HG02798 (cell line): ENCODE measurements around the gene PLEKHJ1.

Experiments
- ATAC-seq: cut with Tn5 transposase; IDR thresholded peaks from one replicate; pipeline ENCODE4 v1.9.1; 2021; ENCODE audit warnings: mild to moderate bottlenecking; ENCODE audit not compliant: unreplicated experiment, poor library complexity

PLEKHJ1 gene

GRCh38 chr19:2226051-2226839 is 9.9 kb downstream of the PLEKHJ1 start:
- ATAC-seq: no peak

DNA sequence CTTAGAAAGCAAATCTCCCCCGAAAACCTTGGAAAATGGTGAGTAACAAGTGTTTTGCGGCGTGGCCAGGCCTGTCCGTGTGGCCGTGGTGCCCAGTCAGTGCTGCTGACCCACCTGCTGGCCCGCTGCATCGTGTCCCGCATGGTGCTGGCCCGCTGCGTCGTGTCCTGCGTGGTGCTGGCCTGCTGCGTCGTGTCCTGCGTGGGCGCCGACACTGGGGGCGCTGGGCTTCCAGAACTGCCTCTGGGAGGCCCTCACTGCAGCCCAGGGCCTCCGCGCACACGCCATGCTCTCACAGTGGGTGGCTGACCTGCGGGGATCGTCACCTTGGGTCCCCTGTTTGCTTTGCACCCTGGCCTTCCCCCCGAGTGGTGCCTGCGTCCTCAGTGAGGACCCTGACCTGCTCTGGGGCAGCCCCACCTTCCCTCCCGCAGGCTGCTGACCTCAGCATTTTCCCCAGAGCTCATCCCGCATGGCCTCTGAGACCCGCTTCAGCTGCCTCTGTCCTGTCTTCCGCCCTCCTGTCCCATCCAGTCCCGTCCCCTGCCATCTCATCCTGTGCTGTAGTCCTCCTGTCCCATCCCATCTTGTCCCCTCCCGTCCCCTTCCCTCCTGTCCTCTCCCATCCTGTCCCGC is 10.6 kb downstream of the PLEKHJ1 start:
- no peak for ATAC-seq

DNA sequence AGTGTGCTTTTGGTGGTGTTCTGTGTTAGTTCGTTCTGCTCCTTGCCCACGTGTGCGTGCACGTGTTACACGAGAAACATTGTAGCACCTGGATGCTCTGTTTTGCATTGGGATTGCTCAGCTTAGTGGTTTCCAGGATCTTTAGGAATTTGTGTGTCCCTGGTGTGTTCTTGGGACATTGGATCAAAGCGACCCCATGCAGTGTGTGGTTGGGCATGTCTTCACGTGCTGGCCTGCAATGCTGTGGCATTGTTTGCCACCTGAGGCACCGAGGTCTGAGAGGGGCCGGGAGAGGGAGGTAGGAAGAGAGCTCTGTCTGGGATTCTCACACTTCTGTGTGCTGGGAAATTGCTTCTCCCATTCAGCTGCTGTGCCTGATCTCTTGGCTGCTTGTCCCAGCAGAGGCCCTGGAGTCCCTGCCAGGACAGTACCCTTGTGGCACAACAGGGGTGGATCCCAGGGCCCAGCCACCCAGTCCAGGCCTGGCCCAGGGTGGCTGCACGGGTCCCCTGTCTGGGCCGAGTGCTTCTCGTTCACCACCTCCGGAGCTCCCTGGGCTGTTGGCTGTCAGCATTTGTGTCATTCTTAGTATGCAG is 11.3 kb downstream of the PLEKHJ1 start:
- ATAC-seq: no peak

DNA sequence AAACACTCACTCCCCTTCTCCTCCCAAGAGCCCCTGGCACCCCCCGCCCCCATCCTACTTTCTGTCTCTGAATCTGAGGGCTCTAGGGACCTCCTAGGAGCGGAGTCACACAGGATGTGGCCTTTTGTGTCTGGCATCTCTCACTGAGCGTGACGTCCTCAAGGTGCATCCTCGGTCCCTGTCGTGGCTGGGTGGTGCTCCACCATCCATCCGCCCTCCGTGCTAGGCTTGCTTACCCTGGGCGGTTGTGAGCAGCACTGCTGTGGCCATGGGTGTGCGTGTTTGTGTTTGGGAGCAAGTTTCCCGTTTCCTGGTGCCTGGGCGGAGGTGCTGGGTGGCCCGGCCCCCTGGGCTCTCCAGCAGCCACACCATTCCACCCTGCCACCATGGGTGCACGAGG is 12.2 kb downstream of the PLEKHJ1 start:
- ATAC-seq: peak; percentile 36

DNA sequence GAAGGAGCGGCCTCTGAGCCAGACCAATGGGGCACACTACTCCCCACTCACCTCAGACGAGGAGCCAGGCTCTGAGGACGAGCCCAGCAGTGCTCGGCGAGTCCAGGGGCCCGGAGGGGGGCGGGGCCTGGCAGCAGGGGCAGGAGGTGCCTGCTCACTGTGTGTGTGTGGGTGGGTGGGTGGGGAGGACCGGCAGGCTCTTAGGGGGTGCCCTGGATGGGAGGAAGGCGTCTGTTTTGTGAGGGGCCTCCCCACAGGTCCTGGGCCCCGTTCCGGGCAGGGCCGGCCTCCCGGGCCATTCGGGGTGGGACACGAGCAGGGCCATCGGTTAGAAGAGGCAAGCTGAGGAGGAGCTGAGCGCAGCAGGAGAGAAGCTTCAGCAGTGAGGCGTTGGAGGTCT is 12.7 kb downstream of the PLEKHJ1 start:
- ATAC-seq: no peak

DNA sequence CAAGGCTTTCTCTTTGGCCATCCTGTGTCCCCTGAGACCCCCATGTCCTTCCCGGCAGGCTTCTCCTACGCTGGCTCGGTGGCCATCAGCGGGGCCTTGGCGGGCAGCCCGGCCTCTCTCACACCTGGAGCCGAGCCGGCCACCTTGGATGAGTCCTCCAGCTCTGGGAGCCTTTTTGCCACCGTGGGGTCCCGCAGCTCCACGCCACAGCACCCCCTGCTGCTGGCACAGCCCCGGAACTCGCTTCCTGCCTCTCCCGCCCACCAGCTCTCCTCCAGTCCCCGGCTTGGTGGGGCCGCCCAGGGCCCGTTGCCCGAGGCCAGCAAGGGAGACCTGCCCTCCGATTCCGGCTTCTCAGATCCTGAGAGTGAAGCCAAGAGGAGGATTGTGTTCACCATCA is 14.2 kb downstream of the PLEKHJ1 start:
- ATAC-seq: no peak

GRCh38 chr19:2221250-2221831 is 14.8 kb downstream of the PLEKHJ1 start:
- ATAC-seq: no peak

GRCh38 chr19:2219726-2220125 is 16.4 kb downstream of the PLEKHJ1 start:
- ATAC-seq: no peak

DNA sequence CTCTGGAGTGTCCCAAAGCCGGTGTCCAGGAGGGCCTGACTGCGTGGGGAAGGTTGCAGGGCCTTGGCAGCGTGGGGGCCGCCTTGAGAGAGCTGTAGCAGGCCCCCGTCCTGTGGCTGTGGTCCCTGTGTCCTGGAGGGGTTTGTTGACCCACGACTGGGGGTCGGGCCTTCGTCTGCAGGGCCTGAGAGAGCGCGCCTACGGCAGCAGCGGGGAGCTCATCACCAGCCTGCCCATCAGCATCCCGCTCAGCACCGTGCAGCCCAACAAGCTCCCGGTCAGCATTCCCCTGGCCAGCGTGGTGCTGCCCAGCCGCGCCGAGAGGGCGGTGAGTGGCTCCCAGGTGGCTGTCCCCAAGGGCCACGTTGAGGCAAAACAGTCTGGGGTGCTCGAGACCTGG is 18.5 kb downstream of the PLEKHJ1 start:
- no peak for ATAC-seq

GRCh38 chr19:2216361-2217225 is 19.5 kb downstream of the PLEKHJ1 start:
- ATAC-seq: no peak

DNA sequence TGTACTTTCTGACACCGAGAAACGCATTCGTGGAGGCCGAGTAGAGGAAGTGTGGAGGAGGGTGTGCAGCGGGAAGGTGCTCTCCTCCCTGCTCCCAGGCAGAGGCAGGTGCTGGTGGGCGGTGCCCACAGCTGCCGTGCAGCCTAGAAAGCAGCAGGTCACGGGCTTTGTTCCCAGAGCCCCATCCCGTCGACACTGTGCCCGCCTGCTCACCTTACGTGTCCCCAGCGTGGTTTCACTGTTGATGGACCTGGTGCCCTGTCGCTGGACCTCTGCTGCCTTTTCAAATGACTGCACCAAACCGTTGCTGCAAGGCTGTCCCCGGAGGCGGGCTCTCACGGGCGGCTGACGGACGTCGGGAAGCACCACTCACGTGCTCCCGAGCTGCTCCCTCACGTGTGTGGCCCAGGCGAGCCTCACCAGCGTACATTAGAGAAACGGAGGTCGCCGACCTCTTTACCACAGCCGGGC is 20.8 kb downstream of the PLEKHJ1 start:
- ATAC-seq: peak; percentile 66

GRCh38 chr19:2214251-2214650 is 21.9 kb downstream of the PLEKHJ1 start:
- ATAC-seq: no peak

DNA sequence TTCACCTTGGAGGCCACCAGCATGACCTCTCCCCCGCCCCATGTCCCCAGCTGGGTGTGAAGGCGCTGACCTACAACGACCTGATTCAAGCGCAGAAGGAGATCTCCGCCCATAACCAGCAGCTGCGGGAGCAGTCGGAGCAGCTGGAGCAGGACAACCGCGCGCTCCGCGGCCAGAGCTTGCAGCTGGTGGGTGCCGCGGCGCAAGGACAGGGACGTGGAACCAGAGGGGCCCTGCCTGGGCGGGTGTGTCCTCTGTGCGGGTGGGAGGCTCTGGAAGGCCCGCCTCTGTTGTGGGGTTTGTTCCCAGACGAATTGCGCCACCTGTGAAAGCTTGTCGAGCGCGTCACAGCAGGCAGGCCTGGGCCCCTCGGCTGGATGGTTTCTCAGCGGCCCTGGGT is 22.3 kb downstream of the PLEKHJ1 start:
- ATAC-seq: no peak

- no peak for ATAC-seq
Measured at GRCh38 chr19:2212861-2213711, 23.0 kb downstream of the PLEKHJ1 start.

- no peak for ATAC-seq
Measured at GRCh38 chr19:2210987-2211740, 25.0 kb downstream of the PLEKHJ1 start.

- ATAC-seq: no peak
Measured at GRCh38 chr19:2210206-2210605, 25.9 kb downstream of the PLEKHJ1 start.

DNA sequence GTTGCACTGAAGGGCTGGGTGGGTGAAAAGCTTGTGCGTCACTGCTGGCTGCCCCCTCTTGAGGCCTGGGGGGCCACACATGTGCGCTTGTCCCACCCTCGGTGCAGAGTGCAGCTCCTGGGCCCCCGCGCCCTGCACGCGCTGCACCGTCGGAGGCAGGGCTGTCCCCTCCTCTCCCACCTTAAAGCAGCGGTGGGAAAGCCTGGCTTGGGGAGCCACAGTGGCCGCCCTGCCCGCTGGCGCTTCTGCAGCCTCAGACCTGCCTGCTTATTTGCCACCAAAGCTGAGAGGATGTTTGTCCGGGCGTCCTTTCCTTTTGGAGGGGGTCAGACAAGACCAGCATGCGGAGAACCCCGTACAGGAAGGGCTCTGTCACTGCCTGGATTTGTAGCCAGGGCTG is 26.7 kb downstream of the PLEKHJ1 start:
- ATAC-seq: no peak

- no peak for ATAC-seq
Measured at GRCh38 chr19:2208975-2209374, 27.2 kb downstream of the PLEKHJ1 start.
